IgD-negative memory B cell (primary cell): ENCODE results near the gene KIF23. TPM values are rescaled to one million over a fixed set of nuclear protein-coding genes. Genes with fewer than 3 reads are reported as not detected.
"Not testable (repeated sequence)": the region's sequence is repeated elsewhere in the genome, so short reads cannot be mapped to it uniquely, and the experiment has no call there.

ENCODE experiments used
- H3K27ac Mint-ChIP-seq, 3 donors: one replicate each; pipeline ENCODE4 v1.8.0; 2020 to 2022; ENCODE audit warnings: mild to moderate bottlenecking in 3 of 3, mixed read lengths in 3 of 3, moderate library complexity in 1 of 3
- H3K27me3 Mint-ChIP-seq: one replicate; pipeline ENCODE4 v1.8.0; 2021; ENCODE audit warnings: mixed read lengths
- H3K36me3 Mint-ChIP-seq: one replicate; pipeline ENCODE4 v1.8.0; 2020; ENCODE audit warnings: mild to moderate bottlenecking, mixed read lengths
- H3K4me1 Mint-ChIP-seq, 3 donors: one replicate each; pipeline ENCODE4 v1.8.0; 2020 to 2022; ENCODE audit warnings: mixed read lengths in 3 of 3, mild to moderate bottlenecking in 1 of 3
- H3K4me3 Mint-ChIP-seq, 4 donors: one replicate each; pipeline ENCODE4 v1.8.0; 2020 to 2022; ENCODE audit warnings: mild to moderate bottlenecking in 4 of 4, mixed read lengths in 4 of 4, moderate library complexity in 3 of 4
- H3K9me3 Mint-ChIP-seq, 3 donors: one replicate each; pipeline ENCODE4 v1.8.0; 2020 to 2021; ENCODE audit warnings: mixed read lengths in 3 of 3, mild to moderate bottlenecking in 1 of 3
- polyA plus RNA-seq: library from polyadenylated mRNA; unstranded; fragments of 300-500 nt; fragmentation: Illumina TruSeq; gene quantifications from one replicate; pipeline ENCODE4 v1.2.3, GENCODE V29; 2021

The KIF23 gene
- polyA plus RNA-seq, 1 donor from 2014 or later, result 1.0 TPM

DNA sequence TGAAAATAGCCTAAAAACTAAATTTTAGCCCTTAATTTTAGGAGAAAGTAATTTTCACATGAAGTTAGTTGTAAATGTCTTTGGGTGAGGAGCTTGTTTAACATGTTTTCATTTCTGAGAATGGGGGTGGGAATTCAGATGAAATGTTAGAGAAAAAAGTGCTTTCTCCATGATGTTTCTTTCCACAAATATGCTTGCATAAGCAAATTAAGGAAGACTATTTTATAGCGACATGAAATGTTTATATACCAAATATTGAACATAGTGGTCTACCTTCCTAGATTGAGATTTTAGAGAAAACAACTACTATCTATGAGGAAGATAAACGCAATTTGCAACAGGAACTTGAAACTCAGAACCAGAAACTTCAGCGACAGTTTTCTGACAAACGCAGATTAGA, 25.5 kb downstream of the KIF23 start:
- H3K36me3 Mint-ChIP-seq, result no peaks in the 10 kb centered on the region
- no peaks in the 10 kb centered on the region for H3K27me3 Mint-ChIP-seq
- peak overlapping the region in 1 of 3 donors; percentile 14 for H3K27ac Mint-ChIP-seq
- no peaks in the 10 kb centered on the region for H3K9me3 Mint-ChIP-seq
- H3K4me3 Mint-ChIP-seq, result no peak overlapping the region
- H3K4me1 Mint-ChIP-seq, result peaks cover 6 to 13% (median 9%) of the 10 kb centered on the region in 3 donors

DNA sequence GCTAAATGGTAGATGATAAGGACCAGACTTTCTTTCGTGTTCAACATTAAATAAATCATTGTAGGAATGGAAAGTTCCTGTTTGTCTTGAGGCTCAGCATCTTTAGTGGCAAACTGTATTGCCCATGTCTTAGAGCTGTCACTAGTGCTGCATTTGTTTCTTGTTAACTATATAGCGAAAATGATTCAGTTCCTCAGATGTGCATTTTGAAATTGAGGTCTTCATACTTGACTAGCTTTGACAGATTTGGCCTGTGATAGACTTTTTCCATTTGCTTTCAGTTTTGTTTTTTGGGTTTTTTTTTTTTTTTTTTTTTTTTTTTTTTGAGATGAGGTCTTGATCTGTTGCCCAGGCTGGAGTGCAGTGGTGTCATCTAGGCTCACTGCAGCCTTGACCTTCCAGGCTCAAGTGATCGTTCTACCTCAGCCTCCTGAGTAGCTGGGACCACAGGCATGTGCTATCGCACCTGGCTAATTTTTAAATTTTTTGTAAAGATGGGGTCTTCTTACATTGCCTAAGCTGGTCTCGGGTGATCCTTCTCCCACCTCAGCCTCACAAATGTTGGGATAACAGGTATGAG, 29.0 kb downstream of the KIF23 start:
- peak overlapping the region in 2 of 3 donors; percentile 1 to 73 for H3K27ac Mint-ChIP-seq
- no peaks in the 10 kb centered on the region for H3K27me3 Mint-ChIP-seq

DNA sequence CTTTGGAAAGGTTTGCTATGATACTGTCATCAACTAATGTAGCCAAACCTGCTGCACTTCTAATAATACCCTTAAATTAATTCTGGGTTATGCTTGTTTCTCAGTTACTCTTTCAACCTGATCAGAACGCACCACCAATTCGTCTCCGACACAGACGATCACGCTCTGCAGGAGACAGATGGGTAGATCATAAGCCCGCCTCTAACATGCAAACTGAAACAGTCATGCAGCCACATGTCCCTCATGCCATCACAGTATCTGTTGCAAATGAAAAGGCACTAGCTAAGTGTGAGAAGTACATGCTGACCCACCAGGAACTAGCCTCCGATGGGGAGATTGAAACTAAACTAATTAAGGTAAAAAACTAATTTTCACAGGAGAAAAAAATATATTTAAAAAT, 30.5 kb downstream of the KIF23 start:
- H3K27ac Mint-ChIP-seq, result peak overlapping the region in 1 of 3 donors; percentile 67
- peak overlapping the region in 1 of 4 donors; percentile 49 for H3K4me3 Mint-ChIP-seq
- no peaks in the 10 kb centered on the region for H3K27me3 Mint-ChIP-seq
- no peaks in the 10 kb centered on the region for H3K36me3 Mint-ChIP-seq
- no peaks in the 10 kb centered on the region for H3K9me3 Mint-ChIP-seq
- H3K4me1 Mint-ChIP-seq, result peaks cover 9 to 16% (median 9%) of the 10 kb centered on the region in 3 donors

More for the DNA sequence above, 29.0 kb downstream of the KIF23 start:
- peaks cover 9 to 16% (median 9%) of the 10 kb centered on the region in 3 donors for H3K4me1 Mint-ChIP-seq
- peak overlapping the region in 2 of 4 donors; percentile 4 to 25 for H3K4me3 Mint-ChIP-seq
- no peaks in the 10 kb centered on the region for H3K36me3 Mint-ChIP-seq
- H3K9me3 Mint-ChIP-seq, result no peaks in the 10 kb centered on the region

DNA sequence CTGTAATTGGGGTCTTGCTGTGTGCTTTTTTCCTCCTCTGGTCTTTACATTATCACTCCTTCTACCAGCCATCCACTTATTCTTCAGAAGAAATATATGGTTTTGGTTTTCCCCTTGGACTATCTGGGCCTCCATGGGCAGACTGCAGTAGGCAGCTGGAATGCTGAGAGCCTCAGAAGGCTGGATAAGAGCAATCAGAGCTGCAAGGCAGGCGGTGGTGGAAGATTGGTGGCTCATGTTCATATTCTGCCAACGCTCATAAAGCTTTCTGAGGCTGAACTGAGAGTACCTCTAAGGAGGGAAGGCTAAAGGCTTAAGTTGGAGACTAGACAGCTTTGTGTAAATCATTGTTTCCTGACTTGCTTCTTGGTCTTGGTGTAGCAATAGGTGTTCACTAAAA, 32.8 kb downstream of the KIF23 start:
- H3K4me1 Mint-ChIP-seq, result peaks cover 9 to 18% (median 9%) of the 10 kb centered on the region in 3 donors
- H3K9me3 Mint-ChIP-seq, result no peaks in the 10 kb centered on the region
- H3K27me3 Mint-ChIP-seq, result no peaks in the 10 kb centered on the region
- peak overlapping the region in 1 of 4 donors; percentile 19 for H3K4me3 Mint-ChIP-seq
- H3K36me3 Mint-ChIP-seq, result no peaks in the 10 kb centered on the region
- no peak overlapping the region for H3K27ac Mint-ChIP-seq

DNA sequence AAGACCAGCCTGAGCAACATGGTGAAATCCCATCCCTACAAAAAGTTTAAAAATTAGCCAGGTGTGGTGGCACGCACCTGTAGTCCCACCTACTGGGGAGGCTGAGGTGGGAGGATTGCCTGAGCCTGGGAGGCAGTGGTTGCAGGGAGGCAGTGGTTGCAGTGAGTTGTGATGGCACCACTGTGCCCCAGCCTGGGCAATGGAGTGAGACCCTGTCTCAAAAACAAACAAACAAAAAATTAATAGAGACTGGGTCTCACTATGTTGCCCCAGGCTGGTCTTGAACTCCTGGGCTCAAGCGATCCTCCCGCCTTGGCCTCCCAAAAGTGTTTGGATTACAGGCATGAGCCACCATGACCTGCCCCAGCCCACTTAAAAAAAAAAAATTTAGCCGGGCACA, 36.1 kb downstream of the KIF23 start:
- not testable (repeated sequence) for H3K4me3 Mint-ChIP-seq, H3K9me3 Mint-ChIP-seq, H3K27ac Mint-ChIP-seq

DNA sequence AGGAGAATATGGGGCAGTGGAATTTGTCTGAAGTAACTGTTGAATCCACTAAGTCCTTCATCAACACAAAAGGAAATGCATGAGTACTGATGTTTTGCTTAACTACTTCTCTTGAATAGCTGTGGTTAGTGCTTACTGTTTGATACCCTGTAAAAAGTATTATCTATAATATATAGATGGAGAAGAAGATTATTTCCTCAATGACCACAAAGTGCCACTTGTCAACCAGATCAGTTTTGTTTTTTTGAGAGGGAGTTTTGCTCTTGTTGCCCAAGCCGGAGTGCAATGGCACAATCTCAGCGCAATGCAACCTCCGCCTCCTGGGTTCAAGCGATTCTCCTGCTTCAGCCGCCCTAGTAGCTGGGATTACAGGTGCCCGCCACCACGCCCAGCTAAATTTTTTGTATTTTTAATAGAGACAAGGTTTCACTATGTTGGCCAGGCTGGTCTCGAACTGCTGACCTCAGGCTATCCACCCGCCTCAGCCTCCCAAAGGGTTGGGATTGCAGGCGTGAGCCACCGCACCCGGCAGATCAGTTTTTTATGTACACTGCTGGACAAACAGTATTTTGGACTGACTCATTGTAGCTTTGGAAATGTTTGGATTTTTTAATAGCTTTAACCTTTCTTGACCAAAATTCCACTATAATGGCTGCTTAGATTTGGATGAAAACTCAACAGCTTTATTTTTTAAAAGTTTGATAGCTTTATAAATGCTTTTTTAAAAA, 37.0 kb downstream of the KIF23 start:
- H3K4me3 Mint-ChIP-seq, result peak overlapping the region in 1 of 4 donors; percentile 96
- H3K9me3 Mint-ChIP-seq, result no peaks in the 10 kb centered on the region
- peaks cover 24 to 27% (median 26%) of the 10 kb centered on the region in 3 donors for H3K4me1 Mint-ChIP-seq
- peaks cover 3% of the 10 kb centered on the region for H3K36me3 Mint-ChIP-seq
- peak overlapping the region in 2 of 3 donors; percentile 96 to 100 for H3K27ac Mint-ChIP-seq
- H3K27me3 Mint-ChIP-seq, result no peaks in the 10 kb centered on the region

More for the DNA sequence above, 36.1 kb downstream of the KIF23 start:
- not testable (repeated sequence) for H3K27me3 Mint-ChIP-seq, H3K36me3 Mint-ChIP-seq
- H3K4me1 Mint-ChIP-seq, result peaks cover 21 to 22% (median 21%) of the 10 kb centered on the region in 3 donors

DNA sequence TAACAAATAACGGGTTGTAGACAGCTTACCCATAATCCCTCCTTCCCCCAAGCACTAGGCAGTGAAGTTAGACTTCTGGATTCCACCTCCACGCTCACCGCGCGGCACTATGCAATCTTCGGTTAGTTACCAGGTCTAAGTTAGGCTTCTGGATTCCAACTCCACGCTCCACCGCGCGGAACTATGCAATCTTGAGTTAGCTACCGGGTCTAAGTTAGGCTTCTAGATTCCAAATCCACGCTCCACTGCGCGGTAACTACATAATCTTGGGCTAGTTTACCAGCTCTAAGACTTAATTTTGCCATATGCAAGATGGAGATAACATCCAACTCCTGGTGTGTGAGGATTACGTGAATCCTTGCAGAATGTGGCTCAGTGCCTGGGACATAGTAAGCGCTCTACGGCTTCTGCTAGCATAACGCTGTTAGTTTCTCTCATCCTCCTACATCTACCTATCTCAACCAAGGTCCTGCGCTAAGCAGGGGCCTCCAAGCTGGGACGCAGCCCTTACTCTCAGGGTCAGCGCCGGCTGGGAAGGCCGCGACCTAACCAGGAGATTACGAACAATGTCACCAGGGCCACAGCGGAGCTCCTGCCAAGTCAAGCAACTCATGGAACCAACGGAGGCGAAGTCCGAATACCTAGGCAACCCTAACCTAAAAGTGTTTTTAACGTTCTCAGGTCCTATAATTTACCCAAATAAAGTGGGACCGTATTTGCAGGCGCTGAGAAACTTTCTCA, 38.0 kb downstream of the KIF23 start:
- peak overlapping the region; percentile 95 to 100 (median 96) for H3K27ac Mint-ChIP-seq
- H3K36me3 Mint-ChIP-seq, result peaks cover 3% of the 10 kb centered on the region
- peak overlapping the region; percentile 96 to 100 (median 98) for H3K4me3 Mint-ChIP-seq
- peaks cover 27 to 29% (median 28%) of the 10 kb centered on the region in 3 donors for H3K4me1 Mint-ChIP-seq
- no peaks in the 10 kb centered on the region for H3K27me3 Mint-ChIP-seq
- H3K9me3 Mint-ChIP-seq, result no peaks in the 10 kb centered on the region

DNA sequence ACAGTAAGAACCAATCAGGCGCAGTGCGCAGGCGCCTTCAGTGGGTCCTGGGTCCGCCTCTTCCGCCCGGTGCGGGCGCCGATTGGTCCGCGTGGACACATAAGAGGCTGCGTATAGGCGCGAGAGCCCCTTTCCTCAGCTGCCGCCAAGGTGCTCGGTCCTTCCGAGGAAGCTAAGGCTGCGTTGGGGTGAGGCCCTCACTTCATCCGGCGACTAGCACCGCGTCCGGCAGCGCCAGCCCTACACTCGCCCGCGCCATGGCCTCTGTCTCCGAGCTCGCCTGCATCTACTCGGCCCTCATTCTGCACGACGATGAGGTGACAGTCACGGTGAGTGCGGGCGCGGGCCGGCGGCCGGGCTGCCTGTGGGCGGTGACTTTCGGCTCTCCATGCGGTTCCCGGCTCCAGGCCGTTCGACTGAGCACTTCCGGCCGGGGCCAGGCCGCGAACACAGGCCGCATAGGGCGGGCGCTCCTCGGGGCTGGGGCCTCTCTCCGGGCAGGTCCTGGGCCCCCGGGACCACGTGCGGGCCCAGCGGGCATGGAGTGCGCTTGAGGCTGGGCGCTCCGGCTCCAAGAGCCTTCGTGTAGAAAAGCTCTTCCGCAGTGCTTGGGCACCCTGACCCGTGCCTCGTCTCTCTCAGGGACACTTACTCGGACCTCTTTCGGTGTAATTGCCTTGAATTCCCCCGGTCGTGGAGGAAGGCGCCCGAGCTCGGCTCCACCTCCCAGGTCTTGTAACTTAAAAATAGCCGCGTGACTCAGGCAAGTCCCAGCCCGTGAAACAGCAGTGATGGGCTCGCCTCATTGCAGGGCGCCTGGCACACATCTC, 38.8 kb downstream of the KIF23 start, which contains the start of gene RPLP1:
RPLP1 (plus strand) TSS at position 127 of the 830 bp plus-strand sequence; CDS start at position 258, 131 bp downstream.
- peaks cover 27 to 29% (median 28%) of the 10 kb centered on the region in 3 donors for H3K4me1 Mint-ChIP-seq
- H3K27me3 Mint-ChIP-seq, result no peaks in the 10 kb centered on the region
- peak within 1 kb of the TSS; percentile 96 to 100 (median 98) for H3K4me3 Mint-ChIP-seq
- no peaks in the 10 kb centered on the region for H3K9me3 Mint-ChIP-seq
- H3K36me3 Mint-ChIP-seq, result peaks cover 6% of the 10 kb centered on the region
- peak within 1 kb of the TSS; percentile 95 to 100 (median 96) for H3K27ac Mint-ChIP-seq

DNA sequence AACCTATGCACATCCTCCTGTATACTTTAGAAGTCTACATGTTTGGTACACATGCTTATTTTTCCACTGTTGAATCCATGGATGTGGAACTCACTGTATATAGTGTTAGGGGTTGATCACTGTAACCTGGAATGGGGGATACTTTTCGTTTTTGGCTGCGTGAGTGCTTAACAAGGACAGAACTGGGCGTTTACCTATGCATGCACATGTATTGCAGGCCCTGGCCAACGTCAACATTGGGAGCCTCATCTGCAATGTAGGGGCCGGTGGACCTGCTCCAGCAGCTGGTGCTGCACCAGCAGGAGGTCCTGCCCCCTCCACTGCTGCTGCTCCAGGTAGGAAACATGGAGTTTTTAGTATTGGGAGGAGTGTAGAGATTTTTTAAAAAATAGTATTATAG, 40.8 kb downstream of the KIF23 start:
- H3K36me3 Mint-ChIP-seq, result peaks cover 6% of the 10 kb centered on the region
- no peaks in the 10 kb centered on the region for H3K27me3 Mint-ChIP-seq
- H3K4me1 Mint-ChIP-seq, result peaks cover 27 to 29% (median 28%) of the 10 kb centered on the region in 3 donors
- peak overlapping the region; percentile 50 to 95 (median 73) for H3K27ac Mint-ChIP-seq
- H3K4me3 Mint-ChIP-seq, result peak overlapping the region; percentile 96 to 100 (median 98)
- no peaks in the 10 kb centered on the region for H3K9me3 Mint-ChIP-seq

DNA sequence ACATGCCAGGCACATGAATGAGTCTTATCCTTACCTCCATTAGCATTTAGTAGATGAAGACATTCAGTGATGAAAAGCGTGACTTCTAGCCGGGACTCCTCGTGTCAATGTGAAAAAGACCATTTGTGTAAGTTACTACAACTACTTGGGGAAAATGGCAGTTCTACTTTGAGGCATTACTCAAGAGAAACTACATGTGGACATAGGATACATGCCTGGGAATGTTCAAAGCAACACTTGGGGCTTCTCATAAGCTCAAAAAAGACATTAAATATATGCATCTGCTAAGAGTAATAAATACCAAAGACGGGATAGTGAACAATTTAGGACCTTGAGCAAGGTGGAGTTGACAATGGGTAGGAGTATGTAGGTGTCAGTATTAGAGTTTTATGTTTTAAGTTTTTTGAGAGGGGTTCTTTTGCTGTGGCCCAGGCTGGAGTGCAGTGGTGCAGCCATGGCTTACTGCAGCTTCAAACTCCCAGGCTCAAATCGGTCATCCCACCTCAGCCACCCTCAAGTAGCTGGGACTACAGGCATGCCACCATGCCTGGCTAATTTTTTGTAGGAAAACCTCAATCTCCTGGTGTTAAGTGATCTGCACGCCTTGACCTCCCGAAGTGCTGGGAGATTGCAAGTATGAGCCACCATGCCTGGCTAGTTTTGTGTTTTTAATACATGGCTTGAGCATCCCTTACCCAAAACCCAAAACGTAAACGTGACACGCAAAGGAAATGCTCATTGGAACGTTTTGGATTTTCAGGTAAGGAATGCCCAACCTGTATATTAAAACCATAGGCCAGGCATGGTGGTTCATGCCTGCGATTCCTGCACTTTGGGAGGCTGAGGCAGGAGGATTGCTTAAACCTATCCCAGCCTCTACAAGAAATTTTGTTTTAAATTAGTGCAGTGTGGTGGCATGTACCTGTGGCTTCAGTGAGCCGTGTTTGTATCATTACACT, 42.3 kb downstream of the KIF23 start:
- no peaks in the 10 kb centered on the region for H3K9me3 Mint-ChIP-seq
- peak overlapping the region in 2 of 4 donors; percentile 7 to 98 for H3K4me3 Mint-ChIP-seq
- peak overlapping the region in 1 of 3 donors; percentile 37 for H3K27ac Mint-ChIP-seq
- peaks cover 27 to 29% (median 28%) of the 10 kb centered on the region in 3 donors for H3K4me1 Mint-ChIP-seq
- H3K36me3 Mint-ChIP-seq, result peaks cover 6% of the 10 kb centered on the region
- H3K27me3 Mint-ChIP-seq, result no peaks in the 10 kb centered on the region

DNA sequence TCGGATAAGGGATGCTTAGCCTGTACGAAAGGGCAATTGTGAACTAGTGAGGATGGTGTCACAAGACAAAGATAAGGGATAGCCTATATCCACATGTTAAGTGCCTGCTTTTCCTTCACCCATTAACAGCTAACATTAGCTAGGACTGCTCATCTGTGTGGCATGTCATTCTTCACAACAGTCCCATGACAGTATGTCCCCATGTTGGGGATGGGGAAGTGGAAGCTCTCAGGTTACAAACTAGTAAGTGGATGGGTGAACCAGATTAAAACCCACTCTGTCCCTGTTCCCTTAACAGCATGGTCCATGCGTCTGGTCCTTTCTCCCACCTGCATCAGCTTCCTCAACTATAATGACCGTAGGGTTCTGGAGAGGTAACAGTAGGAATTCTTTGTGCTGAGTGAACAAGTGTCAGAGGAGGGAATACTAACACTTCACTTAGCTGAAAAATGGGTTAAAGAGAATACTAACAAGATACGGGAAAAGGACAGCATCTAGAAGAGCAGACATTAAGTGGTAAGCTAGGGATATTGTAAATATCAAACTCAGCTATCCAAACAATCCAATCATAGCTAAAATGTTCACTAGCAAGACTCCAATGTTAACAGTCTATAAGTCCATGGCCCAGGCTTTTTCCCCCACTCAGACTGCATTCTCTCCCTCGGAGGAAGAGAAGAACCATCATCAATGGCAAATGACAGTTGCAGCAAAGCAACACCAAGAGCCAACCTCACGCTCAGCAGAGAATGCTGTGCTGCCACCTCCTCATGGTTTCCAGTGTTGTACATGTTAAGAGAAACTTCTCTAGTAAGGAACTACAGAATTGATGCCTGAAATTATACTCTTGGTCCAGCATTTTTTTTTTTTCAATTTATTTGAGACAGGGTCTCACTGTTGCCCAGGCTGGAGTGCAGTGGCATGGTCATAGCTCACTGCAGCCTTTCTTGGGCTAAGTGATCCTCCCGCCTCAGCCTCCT, 43.4 kb downstream of the KIF23 start:
- no peaks in the 10 kb centered on the region for H3K9me3 Mint-ChIP-seq
- H3K4me1 Mint-ChIP-seq, result peaks cover 24 to 27% (median 25%) of the 10 kb centered on the region in 3 donors
- H3K4me3 Mint-ChIP-seq, result peak overlapping the region in 1 of 4 donors; percentile 59
- H3K27me3 Mint-ChIP-seq, result no peaks in the 10 kb centered on the region
- peaks cover 6% of the 10 kb centered on the region for H3K36me3 Mint-ChIP-seq
- H3K27ac Mint-ChIP-seq, result peak overlapping the region in 1 of 3 donors; percentile 44

DNA sequence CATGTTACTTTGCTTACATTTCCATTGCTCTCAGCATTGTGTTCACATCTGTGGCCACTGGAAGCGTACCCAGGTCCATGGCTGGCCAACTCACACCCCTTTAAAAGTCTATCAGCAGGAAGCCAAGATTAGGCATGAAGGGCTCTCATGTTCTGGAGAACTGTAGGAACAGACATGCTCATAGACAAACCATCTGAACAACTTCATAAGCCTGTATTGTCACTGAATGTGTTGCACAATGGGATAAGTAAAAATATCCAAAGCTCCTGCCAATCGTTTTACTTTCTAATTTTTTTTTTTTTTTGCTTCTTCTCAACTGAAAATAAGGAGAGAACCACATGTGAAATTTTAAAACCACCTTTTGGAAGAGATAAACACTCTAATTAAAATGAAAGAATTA, 44.9 kb downstream of the KIF23 start:
- no peak overlapping the region for H3K27ac Mint-ChIP-seq
- H3K9me3 Mint-ChIP-seq, result no peaks in the 10 kb centered on the region
- peaks cover 23 to 24% (median 23%) of the 10 kb centered on the region in 3 donors for H3K4me1 Mint-ChIP-seq
- peaks cover 6% of the 10 kb centered on the region for H3K36me3 Mint-ChIP-seq
- peaks cover 2% of the 10 kb centered on the region for H3K27me3 Mint-ChIP-seq
- H3K4me3 Mint-ChIP-seq, result peak overlapping the region in 1 of 4 donors; percentile 29
